ENCODE measurements around the gene MAP1LC3C.

- TF ChIP-seq POLR2A (IDR thresholded peaks at IDR 0.05; ENCODE audit: low read depth) (no peak), CTCF (IDR thresholded peaks at IDR 0.05) (peak; percentile 40 to 52 (median 51)), POLR2AphosphoS5 (IDR thresholded peaks at IDR 0.05) (peak in 1 of 2 donors; percentile 17)
Observed at GRCh38 chr1:241998412-241998921, 431 bp downstream of the MAP1LC3C start.
